HG03175 (cell line): ENCODE results near the gene HSPD1.
"Not testable (repeated sequence)": the region's sequence is repeated elsewhere in the genome, so short reads cannot be mapped to it uniquely, and the experiment has no call there.

ENCODE experiments used
- ATAC-seq: cut with Tn5 transposase; IDR thresholded peaks from one replicate; pipeline ENCODE4 v1.9.1; 2021; ENCODE audit warnings: mild to moderate bottlenecking, moderate library complexity; ENCODE audit not compliant: unreplicated experiment

HSPD1 gene

GRCh38 chr2:197497326-197497725, 2.3 kb downstream of the HSPD1 start:
- no peak for ATAC-seq

GRCh38 chr2:197496695-197497094, 2.9 kb downstream of the HSPD1 start:
- ATAC-seq: no peak

GRCh38 chr2:197495433-197496134, 4.1 kb downstream of the HSPD1 start:
- no peak for ATAC-seq

- no peak for ATAC-seq
Observed at GRCh38 chr2:197487385-197487784, 12.3 kb downstream of the HSPD1 start.

GRCh38 chr2:197486175-197486574, 13.5 kb downstream of the HSPD1 start:
- no peak for ATAC-seq

GRCh38 chr2:197484248-197484647, 15.4 kb downstream of the HSPD1 start:
- not testable (repeated sequence) for ATAC-seq

GRCh38 chr2:197480165-197481036, 19.2 kb downstream of the HSPD1 start:
- ATAC-seq: no peak

- ATAC-seq: no peak
Observed at GRCh38 chr2:197477797-197478196, 21.8 kb downstream of the HSPD1 start.

- no peak for ATAC-seq
Observed at GRCh38 chr2:197472166-197472565, 27.5 kb downstream of the HSPD1 start.

GRCh38 chr2:197464175-197464574, 35.5 kb downstream of the HSPD1 start:
- ATAC-seq: no peak

GRCh38 chr2:197461057-197461456, 38.6 kb downstream of the HSPD1 start:
- no peak for ATAC-seq

GRCh38 chr2:197460649-197461048, 39.0 kb downstream of the HSPD1 start:
- ATAC-seq: no peak

GRCh38 chr2:197455428-197455827, 44.2 kb downstream of the HSPD1 start:
- no peak for ATAC-seq

GRCh38 chr2:197454923-197455322, 44.7 kb downstream of the HSPD1 start:
- no peak for ATAC-seq

GRCh38 chr2:197453914-197454398, 45.7 kb downstream of the HSPD1 start:
- peak; percentile 34 for ATAC-seq

GRCh38 chr2:197453123-197453913, 46.3 kb downstream of the HSPD1 start, which contains the start of gene COQ10B:
TSS of gene COQ10B (plus strand) at chr2:197453552. CDS start at chr2:197453561, 9 bp downstream.
- peak; percentile 91 for ATAC-seq

- no peak for ATAC-seq
Observed at GRCh38 chr2:197452754-197453122, 46.9 kb downstream of the HSPD1 start.

- not testable (repeated sequence) for ATAC-seq
Observed at GRCh38 chr2:197450935-197451358, 48.7 kb downstream of the HSPD1 start.

- no peak for ATAC-seq
Observed at GRCh38 chr2:197450465-197450864, 49.2 kb downstream of the HSPD1 start.

GRCh38 chr2:197446844-197447243, 52.8 kb downstream of the HSPD1 start:
- no peak for ATAC-seq

GRCh38 chr2:197445746-197446145, 53.9 kb downstream of the HSPD1 start:
- ATAC-seq: no peak
